Thyroid gland (tissue), 4 donors: ENCODE measurements around the gene LETM1.

Experiments
- POLR2A ChIP-seq, 2 donors: fragments of 450-650 bp; IDR thresholded peaks; one replicate each; pipeline ENCODE4 v1.6.1; 2017; ENCODE audit warnings: antibody characterized with exemption in 2 of 2, mild to moderate bottlenecking in 2 of 2, moderate library complexity in 1 of 2
- TF ChIP-seq, protein P1 (sequence below), 6 experiments: fragments of 200-600 bp in 3 of 6; fragments of 450-650 bp in 3 of 6; sonication (generic) in 3 of 6; IDR thresholded peaks; one replicate each; pipeline ENCODE4 v1.5.1; 2016 to 2019; ENCODE audit warnings: antibody characterized with exemption in 6 of 6, mild to moderate bottlenecking in 2 of 6, inconsistent platforms in 1 of 6, moderate library complexity in 1 of 6

DNA sequence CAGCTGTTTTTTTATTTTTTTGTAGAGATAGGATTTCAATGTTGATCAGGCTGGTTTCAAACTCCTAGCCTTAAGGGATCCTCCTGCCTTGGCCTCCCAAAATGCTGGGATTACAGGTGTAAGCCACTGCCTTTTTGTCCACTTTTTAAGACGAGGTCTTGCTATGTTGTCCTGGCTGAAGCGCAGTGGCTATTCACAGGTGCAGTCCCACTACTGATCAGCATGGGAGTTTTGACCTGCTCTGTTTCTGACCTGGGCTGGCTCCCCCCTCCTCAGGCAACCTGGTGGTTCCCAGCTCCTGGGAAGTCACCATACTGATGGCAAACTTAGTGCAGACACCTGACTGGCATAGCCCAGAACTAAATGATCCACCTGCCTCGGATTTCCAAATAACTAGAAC, 13.0 kb upstream of the LETM1 start:
- no peak for TF ChIP-seq POLR2A (IDR thresholded peaks at IDR 0.05)
- TF ChIP-seq, protein P1, sequence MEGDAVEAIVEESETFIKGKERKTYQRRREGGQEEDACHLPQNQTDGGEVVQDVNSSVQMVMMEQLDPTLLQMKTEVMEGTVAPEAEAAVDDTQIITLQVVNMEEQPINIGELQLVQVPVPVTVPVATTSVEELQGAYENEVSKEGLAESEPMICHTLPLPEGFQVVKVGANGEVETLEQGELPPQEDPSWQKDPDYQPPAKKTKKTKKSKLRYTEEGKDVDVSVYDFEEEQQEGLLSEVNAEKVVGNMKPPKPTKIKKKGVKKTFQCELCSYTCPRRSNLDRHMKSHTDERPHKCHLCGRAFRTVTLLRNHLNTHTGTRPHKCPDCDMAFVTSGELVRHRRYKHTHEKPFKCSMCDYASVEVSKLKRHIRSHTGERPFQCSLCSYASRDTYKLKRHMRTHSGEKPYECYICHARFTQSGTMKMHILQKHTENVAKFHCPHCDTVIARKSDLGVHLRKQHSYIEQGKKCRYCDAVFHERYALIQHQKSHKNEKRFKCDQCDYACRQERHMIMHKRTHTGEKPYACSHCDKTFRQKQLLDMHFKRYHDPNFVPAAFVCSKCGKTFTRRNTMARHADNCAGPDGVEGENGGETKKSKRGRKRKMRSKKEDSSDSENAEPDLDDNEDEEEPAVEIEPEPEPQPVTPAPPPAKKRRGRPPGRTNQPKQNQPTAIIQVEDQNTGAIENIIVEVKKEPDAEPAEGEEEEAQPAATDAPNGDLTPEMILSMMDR (IDR thresholded peaks at IDR 0.05), result no peak
